Astrocyte of the hippocampus (primary cell): Measurements from ENCODE around the gene TNFRSF6B.
"Not testable (repeated sequence)": the region's sequence is repeated elsewhere in the genome, so short reads cannot be mapped to it uniquely, and the experiment has no call there.

ENCODE experiments used
- DNase-seq: peaks from one replicate; pipeline ENCODE4 v3.0.0; 2011; ENCODE audit warnings: low read depth, low spot score

TNFRSF6B gene

GRCh38 chr20:63707558-63708300 lies 11.3 kb downstream of the TNFRSF6B start, which contains the start of the genes ARFRP1 and ZGPAT:
TSS of gene ARFRP1 (minus strand) at chr20:63707976. CDS start at chr20:63707091, 885 bp downstream.
TSS of gene ZGPAT (plus strand) at chr20:63708039. CDS start at chr20:63708581, 542 bp downstream.
- DNase-seq = peak; percentile 93

GRCh38 chr20:63708301-63709148 lies 12.1 kb downstream of the TNFRSF6B start:
- peak; percentile 30 for DNase-seq

- DNase-seq = no peak
Measured at GRCh38 chr20:63709149-63709527, 12.7 kb downstream of the TNFRSF6B start.

- DNase-seq = no peak
Measured at GRCh38 chr20:63711085-63711645, 14.7 kb downstream of the TNFRSF6B start.

GRCh38 chr20:63712191-63712590 lies 15.7 kb downstream of the TNFRSF6B start:
- no peak for DNase-seq

GRCh38 chr20:63714858-63715257 lies 18.4 kb downstream of the TNFRSF6B start:
- DNase-seq = no peak

GRCh38 chr20:63718996-63719395 lies 22.5 kb downstream of the TNFRSF6B start:
- DNase-seq = no peak

- DNase-seq = not testable (repeated sequence)
Measured at GRCh38 chr20:63722967-63723622, 26.6 kb downstream of the TNFRSF6B start.

GRCh38 chr20:63730189-63730733 lies 33.8 kb downstream of the TNFRSF6B start:
- DNase-seq = not testable (repeated sequence)

GRCh38 chr20:63731410-63731809 lies 35.0 kb downstream of the TNFRSF6B start:
- DNase-seq = no peak

GRCh38 chr20:63732118-63733095 lies 36.0 kb downstream of the TNFRSF6B start:
- no peak for DNase-seq

GRCh38 chr20:63733117-63733516 lies 36.7 kb downstream of the TNFRSF6B start:
- no peak for DNase-seq

GRCh38 chr20:63733579-63734081 lies 37.2 kb downstream of the TNFRSF6B start:
- DNase-seq = no peak

- no peak for DNase-seq
Measured at GRCh38 chr20:63734111-63734945, 37.9 kb downstream of the TNFRSF6B start.

GRCh38 chr20:63734946-63735858 lies 38.8 kb downstream of the TNFRSF6B start:
- no peak for DNase-seq

GRCh38 chr20:63735859-63736718 lies 39.6 kb downstream of the TNFRSF6B start, which contains the start of gene LIME1:
TSS of gene LIME1 (plus strand) at chr20:63736664. CDS start at chr20:63737550, 886 bp downstream.
- no peak for DNase-seq
